G401.6 (cell line): ENCODE results near the gene NDUFA6.
"Not testable (repeated sequence)": the region's sequence is repeated elsewhere in the genome, so short reads cannot be mapped to it uniquely, and the experiment has no call there.

Source experiments
- FAIRE-seq: peaks from 2 replicates; lab custom pipeline; 2012; peaks lifted over from hg19 to GRCh38; lab: Jason Lieb, UNC

The NDUFA6 gene

GRCh38 chr22:42090596-42091454 is at the start of gene NDUFA6:
NDUFA6 (minus strand) TSS chr22:42090772; CDS start chr22:42090744, 28 bp downstream.
- peak; percentile 98 for FAIRE-seq

GRCh38 chr22:42140153-42140552 is 49.6 kb upstream of the NDUFA6 start:
- not testable (repeated sequence) for FAIRE-seq

GRCh38 chr22:42139508-42139907 is 48.9 kb upstream of the NDUFA6 start:
- not testable (repeated sequence) for FAIRE-seq

- FAIRE-seq: no peak
These were observed 48.4 kb upstream of the NDUFA6 start for GRCh38 chr22:42138972-42139371.

DNA sequence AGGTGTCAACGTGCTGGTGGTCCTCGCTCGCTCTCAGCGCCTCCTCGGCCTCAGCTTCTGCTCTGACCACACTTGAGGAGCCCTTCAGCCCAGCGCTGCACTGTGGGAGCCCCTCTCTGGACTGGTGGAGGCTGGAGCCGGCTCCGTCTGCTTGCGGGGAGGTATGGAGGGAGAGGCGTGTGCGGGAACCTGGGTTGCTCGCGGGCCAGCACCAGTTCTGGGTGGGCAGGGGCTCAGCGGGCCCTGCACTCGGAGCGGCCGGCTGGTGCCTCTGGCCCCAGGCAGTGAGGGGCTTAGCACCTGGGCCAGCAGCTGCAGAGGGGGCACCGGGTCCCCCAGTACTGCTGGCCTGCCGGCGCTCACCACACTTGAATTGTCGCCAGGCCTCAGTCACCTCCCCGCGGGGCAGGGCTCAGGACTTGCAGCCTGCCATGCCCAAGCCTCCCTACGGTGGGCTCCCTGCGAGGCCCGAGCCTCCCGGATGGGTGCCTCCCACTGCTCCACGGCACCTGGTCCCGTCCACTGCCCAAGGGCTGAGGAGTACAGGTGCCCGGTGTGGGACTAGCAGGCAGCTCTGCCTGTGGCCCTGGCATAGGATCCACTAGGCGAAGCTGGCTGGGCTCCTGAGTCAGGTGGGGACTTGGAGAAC is 47.7 kb upstream of the NDUFA6 start:
- no peak for FAIRE-seq

GRCh38 chr22:42135688-42136087 is 45.1 kb upstream of the NDUFA6 start:
- not testable (repeated sequence) for FAIRE-seq

- FAIRE-seq: no peak
These were observed 43.8 kb upstream of the NDUFA6 start for GRCh38 chr22:42134100-42135020.

- no peak for FAIRE-seq
These were observed 41.9 kb upstream of the NDUFA6 start for GRCh38 chr22:42132457-42132856.

DNA sequence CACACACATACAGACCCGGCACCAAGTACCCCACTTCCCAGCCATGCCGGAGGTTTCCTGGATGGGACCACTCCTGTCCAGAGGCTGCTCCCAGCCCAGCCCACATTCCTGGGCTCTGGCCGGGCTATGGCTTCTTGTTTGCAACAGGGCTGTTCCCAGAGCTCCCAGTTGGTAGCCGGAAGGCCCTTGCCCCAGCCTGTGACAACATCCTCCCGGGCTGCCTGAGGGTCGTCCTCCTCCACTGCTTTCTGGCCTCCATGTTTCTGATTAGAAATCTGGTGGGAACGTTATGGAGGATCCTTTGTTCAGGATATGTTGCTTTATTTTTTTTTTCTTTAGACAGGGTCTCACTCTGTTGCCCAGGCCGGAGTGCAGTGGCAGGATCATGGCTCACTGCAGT is 41.0 kb upstream of the NDUFA6 start:
- no peak for FAIRE-seq

GRCh38 chr22:42130639-42131431 is 40.3 kb upstream of the NDUFA6 start, which contains the start of gene CYP2D6:
CYP2D6 (minus strand) TSS chr22:42130810; CDS start chr22:42130791, 19 bp downstream.
- not testable (repeated sequence) for FAIRE-seq

DNA sequence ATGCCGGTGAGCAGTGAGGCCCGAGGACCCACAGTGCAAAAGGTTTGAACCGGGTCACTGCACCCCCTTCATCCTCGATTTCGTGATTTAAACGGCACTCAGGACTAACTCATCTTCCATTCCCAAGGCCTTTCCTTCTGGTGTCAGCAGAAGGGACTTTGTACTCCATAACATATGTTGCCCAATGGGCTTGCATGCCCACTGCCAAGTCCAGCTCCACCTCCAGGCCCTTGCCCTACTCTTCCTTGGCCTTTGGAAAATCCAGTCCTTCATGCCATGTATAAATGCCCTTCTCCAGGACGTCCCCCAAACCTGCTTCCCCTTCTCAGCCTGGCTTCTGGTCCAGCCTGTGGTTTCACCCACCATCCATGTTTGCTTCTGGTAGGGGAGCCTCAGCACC is 39.6 kb upstream of the NDUFA6 start:
- not testable (repeated sequence) for FAIRE-seq

DNA sequence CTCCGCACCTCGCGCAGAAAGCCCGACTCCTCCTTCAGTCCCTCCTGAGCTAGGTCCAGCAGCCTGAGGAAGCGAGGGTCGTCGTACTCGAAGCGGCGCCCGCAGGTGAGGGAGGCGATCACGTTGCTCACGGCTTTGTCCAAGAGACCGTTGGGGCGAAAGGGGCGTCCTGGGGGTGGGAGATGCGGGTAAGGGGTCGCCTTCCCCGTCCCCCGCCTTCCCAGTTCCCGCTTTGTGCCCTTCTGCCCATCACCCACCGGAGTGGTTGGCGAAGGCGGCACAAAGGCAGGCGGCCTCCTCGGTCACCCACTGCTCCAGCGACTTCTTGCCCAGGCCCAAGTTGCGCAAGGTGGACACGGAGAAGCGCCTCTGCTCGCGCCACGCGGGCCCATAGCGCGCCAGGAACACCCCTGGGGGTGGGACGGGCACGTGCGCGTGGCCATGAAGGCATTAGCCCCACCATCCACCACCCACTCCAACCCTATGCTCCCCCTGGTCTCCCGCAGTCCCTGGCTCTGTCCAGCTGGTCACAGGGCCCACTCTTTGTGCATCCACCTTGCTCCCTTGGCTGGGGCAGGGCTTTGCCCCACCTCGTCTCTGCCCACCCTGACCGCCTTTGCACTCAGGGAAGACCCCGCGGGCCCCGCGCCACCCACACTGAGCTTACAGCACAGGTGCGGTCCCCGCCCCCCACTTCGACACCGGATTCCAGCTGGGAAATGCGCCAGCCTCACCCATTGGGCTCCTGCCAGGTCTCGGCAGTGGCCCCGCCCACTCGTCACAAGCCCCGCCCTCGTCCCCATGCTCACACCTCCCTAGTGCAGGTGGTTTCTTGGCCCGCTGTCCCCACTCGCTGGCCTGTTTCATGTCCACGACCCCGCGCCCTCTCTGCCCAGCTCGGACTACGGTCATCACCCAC is 38.5 kb upstream of the NDUFA6 start:
- FAIRE-seq: not testable (repeated sequence)

DNA sequence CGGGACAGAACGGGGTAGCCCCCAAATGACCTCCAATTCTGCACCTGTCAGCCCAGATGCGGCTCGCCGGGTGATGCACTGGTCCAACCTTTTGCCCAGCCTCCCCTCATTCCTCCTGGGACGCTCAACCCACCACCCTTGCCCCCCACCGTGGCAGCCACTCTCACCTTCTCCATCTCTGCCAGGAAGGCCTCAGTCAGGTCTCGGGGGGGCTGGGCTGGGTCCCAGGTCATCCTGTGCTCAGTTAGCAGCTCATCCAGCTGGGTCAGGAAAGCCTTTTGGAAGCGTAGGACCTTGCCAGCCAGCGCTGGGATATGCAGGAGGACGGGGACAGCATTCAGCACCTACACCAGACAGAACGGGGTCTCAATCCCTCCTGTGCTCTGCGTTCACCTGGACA is 37.4 kb upstream of the NDUFA6 start:
- not testable (repeated sequence) for FAIRE-seq

GRCh38 chr22:42127606-42128005 is 37.0 kb upstream of the NDUFA6 start:
- FAIRE-seq: no peak

DNA sequence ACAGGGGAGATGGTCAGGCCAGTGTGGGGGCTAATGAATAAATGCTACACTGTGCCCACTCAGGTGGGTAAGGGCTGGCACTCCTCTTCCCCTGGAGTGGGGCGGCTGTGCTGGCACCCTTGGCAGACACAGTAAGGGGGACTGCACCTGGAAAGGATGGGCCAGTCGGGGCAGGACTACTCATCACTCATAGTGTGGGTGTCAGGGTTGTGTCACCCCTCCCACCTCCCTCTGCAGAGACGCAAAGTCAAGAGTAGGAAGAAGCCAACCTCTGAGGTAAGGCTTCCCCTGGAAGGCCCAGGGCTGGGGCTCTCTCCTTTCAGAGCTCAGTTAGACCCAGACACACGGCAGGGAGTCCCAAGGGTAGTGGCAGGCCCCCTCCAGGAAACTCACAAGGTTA is 33.0 kb upstream of the NDUFA6 start:
- not testable (repeated sequence) for FAIRE-seq

DNA sequence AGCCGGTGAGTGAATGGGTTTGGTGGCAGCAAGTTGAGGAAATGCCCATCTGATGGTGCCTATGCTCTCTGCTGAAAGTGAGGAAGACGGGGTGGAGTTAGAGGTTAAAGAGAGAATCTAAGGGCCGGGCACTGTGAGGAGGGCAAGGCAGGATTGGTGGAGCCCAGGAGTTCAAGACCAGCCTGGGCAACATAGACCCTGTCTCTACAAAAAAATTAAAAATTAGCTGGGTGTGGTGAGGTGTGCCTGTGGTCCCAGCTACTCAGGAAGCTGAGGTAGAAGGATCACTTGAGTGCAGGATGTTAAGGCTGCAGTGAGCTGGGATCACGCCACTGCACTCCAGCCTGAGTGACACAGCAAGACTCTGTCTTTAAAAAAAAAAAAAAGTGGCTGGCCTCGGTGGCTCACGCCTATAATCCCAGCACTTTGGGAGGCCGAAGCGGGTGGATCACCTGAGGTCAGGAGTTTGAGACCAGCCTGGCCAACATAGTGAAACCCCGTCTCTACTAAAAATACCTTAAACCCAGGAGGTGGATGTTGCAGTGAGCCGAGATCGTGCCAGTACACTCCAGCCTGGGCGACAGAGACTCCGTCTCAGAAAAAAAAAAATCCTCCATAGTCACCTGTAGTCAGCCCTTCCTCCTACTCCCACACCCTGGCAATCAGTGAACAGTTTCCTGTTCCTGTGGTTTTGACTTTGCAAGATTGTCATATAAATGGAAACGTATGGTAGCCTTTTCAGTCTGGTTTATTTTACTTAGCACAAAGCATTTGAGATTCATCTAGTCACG is 29.9 kb upstream of the NDUFA6 start:
- FAIRE-seq: not testable (repeated sequence)

DNA sequence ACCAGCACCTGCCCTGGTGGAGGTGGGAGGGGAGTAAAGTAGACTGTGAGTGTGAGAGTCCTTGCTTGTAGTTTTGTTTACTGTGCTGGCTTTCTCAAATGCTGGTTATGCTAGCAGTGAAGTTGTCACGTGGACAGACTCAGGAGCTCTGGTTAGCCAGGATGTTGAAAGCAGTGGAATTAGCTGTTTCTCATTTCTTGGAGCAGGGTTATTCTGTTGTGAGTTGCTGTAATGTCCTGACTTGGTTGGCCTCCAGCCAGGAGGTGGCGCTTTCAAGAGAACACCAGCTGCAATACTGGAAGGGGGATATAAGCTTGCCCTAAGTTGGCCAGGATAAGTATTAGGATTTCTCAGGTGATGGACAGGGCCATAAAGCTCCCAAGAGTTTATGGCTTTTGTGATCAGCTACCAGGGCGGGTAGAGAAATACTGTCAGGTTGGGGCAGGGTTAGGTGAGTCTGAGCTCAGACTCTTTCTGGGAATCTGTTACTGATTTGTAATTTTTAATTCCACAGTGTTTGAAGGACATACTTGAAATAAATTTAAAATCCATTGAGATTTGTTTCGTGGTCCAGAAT is 26.4 kb upstream of the NDUFA6 start:
- no peak for FAIRE-seq

DNA sequence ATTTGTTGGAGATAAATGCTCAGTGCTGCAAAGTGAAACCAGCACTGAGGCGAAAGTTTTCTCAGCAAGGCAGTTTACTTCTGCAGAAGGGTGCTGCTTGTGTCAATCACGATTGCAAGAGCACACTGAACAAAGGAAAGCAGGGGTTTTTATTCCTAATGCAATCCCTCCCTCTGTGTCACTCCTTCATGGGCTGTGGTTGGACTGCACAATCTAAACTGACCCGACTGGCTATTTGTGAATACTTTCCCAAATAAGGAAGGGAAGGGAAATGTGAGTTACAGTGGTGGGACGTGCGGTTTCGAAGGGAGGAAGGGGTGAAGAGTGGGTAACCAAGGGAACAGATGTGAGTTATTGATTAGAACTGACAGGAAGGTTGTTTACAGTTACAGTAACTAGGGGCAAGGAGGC is 24.9 kb upstream of the NDUFA6 start:
- not testable (repeated sequence) for FAIRE-seq

GRCh38 chr22:42114721-42115120 is 24.1 kb upstream of the NDUFA6 start:
- no peak for FAIRE-seq
